ENCODE data around the gene ANKDD1A.

ANKDD1A gene

DNA sequence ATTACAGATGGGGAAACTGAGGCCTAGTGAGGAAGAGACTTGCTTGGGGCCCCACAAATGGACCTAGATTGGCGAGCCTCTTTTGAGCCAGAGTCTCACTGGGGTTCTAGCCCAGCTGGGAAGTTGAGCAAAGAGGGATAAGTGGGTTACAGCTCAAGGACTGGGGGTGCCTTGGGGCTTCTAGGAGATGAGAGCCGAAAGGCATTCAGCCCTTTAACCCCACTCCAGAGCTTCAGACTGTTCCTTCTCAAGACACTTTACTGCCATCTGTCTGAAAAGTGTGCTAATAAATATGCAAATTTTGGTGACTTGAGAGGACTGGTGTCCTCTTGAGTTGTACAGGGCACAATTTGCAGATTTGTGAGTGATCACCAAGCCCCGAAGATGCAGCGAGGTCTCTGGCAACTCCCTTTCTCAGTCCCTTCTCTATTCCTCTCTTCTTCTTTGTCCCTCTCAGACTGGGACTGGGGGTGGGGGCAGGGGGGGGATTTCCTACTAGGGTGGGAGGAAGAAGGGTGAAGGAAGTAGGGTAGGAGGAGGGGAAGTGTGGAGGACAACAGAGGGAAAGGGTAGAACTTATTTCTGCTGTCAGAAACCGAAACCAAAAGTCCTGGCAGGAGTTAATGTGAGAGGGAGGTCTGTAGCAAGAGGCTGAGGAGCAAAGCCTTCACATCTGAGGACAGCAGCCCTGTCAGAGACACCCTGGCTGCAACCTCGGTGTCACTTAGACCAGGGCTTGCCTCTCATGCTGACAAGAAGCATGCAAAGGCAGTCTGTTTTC, 16.2 kb upstream of the ANKDD1A start:
- DNase-seq (ENCODE audit: low read depth in 2 of 2) = no peak

DNA sequence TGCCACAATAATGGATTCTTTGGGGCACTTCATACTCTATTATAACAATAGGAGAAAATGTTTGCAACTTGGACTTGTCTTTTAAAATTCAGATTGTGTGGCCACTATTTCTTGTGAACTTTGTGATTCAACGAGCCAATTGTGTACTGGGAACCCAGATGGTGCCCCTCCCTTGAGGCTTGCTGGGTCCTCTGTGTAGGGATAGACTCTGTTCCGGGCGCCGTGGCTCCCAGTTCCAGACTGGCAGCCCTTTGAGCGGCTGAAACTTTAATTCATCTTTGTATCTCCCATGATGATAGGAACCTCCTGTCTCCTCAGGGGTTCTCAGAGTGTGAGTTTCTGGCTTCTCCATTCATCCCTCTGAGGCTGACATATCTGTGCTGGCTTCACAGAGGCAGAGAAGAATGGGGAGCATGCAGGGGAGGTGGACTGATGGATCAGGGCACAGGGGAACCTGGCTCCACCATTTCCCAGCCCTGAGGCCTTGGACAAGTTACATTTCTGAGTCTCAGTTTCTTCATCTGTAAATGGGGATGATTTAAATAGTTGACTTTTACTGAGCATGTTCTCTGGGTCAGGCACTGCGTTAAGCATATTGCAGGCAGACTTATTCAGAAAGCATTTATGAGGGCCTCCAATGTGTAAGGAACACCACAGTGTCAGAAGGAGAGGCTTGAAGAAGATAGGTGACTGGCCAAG, 15.2 kb upstream of the ANKDD1A start:
- DNase-seq (ENCODE audit: low read depth in 2 of 2) = no peak

DNA sequence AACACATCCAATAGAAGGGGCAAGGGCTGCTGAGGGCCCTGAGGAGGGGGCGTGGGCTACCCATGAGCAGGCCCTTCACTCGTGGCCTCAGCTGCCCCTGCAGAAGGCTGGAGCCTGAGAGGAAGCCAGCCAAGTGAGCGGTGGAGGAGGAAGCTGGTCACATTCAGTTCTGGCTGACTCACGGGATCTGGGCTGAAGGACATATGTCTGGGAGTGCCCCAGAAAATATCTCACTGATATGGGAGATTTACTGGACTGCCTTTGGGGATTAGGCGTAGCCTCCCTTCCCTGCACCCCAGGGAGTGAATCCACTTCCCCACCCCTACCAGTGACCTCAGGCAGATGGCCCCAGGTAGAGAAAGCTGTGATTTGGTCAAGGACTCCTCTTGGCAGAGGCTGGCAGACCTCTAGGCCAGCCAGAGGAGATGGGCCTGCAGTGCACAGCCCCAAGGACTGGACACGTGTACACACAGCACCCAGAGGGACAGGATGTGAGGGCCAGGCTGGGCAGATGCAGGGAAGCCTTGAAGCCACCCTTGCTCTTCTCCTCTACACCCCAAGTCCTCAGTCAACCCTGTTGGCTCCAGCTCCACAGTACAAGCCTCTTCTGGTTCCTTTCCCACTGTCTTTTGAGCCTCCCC, 14.2 kb upstream of the ANKDD1A start:
- no peak for DNase-seq (ENCODE audit: low read depth in 2 of 2)

DNA sequence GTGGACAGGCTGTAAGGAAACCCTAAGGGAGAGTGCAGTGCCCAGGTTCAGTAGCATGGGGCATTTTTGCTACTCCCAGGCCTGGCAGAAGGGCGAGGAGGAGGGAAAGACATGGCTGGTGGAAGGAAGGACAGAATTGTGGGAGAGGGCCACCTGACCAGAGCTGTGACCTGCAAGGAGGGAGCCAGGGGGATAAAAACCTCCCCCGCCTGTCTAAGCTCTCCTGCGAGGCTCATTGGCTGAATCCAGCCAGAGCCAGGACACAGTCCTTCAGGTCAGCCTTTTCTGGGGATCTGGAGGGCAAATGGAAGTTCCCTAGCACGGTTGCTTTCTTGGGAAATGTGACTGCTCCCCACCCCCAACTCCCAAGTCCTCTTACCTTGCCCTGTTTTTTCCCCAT, 13.3 kb upstream of the ANKDD1A start:
- no peak for DNase-seq (ENCODE audit: low read depth in 2 of 2)

DNA sequence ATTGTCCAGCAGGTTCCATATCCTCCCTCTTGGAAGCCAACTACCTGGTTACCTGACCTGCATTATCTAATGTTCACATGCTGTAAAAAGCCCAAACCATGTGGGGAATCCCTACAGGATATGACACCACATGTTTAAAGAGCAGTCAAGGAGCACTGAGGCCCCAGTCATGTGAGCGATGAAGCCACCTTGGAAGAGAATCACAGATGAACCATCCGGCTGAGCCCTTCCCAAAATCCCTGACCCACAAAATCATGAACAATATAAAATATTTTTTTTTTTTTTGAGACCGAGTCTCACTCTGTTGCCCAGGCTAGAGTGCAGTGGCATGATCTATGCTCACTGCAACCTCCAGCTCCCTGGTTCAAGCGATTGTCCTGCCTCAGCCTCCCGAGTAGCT, 10.6 kb upstream of the ANKDD1A start:
- DNase-seq (ENCODE audit: low read depth in 2 of 2) = no peak

DNA sequence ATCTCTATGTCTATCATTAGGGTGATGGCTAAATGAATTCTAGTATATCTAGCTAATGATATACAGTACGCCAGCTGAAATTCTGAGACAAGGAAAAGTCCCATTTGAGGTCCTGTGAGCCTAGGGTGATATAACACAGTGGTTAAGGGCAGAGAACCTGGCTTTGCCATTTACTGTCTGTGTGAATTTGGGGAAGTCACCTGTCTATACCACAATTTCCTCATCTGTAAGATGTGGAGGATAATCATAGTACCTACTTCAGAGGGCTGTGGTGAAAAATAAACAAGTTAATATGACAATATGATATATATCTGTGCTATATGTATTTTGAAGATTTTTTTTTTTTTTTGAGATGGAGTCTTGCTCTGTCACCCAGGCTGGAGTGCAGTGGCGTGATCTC, 9.8 kb upstream of the ANKDD1A start:
- no peak for DNase-seq (ENCODE audit: low read depth in 2 of 2)

DNA sequence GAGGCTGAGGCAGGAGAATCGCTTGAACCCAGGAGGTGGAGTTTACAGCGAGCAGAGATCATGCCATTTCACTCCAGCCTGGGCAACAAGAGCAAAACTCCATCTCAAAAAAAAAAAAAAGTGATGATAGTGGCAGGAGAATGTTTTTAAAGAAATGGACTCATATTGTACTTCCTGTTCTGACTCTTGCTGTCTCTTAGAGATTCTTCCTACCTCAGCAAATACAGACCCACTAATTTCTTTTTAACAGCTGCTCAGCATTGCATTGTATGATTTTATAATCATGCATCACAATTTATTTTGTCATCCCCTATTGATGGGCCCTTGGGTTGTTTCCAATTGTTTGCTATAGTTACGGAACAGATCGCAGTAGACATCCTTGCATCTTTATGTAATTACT, 8.8 kb upstream of the ANKDD1A start:
- DNase-seq (ENCODE audit: low read depth in 2 of 2) = no peak

DNA sequence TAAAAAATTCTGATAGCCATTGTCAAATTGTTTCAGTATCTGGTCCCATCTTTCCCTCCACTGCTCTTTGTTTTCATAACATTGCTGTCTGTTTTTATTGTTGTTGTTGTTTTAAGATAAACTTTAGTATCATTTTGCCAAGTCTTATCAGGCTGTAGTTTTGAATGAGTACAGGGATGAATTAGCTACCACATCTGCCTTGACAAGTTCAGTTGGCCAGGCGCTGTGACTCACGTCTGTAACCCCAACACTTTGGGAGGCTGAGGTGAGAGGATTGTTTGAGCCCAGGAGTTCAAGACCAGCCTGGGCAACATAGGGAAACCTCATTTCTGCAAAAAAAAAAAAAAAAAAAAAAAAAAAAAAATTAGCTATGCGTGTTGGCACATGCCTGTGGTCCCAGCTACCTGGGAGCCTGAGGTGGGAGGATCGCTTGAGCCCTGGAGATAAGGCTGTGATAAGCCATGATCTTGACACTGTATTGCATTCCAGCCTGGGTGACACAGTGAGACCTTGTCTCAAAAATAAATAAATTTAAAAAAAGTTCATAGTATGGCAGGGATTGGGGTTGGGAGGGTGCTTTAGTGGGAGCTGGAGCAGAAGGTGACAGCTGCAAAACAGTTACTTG, 8.3 kb upstream of the ANKDD1A start:
- DNase-seq (ENCODE audit: low read depth in 2 of 2) = no peak

DNA sequence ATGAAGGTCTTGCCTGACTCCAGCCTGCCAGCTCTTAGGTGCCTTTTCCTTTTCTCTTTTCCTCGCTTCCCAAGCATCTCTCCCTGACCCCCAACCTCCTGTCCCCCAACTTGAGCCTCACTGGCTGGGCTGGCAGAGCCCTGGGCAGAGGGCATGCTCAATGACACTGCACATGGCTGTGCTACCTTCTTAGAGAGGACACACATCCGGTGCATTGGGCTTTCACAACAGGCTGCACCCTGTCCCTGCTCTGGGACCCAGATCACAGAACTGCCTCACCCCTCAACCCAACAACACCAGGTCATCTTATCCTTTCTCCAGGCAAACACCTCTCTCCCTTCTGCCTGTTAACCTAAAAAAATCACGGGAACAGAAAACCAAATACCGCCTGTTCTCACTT, 7.5 kb upstream of the ANKDD1A start:
- no peak for DNase-seq (ENCODE audit: low read depth in 2 of 2)

DNA sequence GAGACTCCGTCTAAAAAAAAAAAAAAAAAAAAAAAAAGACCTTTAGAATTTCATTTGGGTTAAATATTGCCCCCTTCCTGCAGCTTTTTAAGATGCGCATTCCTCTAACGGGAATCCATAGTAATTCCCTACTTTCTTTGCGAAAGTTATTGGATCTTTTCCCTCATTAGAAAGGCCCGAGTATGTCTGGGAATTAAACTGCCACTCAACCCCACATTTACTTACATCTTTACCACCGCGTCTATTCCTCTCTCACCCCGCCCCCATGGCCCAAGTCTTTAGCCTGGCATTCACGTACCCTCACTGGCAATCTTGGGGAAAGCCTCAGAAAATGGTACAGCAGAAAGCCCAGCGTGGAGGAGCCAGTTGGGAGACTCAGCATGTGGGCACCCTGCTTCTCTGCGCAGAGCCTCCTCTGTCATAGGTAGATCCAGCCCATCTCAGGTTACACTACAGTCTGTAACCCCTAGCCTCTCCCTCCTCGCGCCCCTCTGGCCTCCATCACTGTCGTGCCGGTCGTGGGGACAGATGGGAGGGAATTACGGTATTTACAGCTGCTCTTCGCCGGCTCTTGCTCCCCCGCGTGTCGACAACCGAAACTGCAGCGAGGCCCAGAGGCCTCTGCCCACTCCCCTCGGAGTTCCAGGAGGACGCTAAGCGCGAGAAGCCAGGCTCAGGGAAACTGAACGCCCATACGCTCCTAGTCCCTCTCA, 6.4 kb upstream of the ANKDD1A start:
- peak; percentile 58 to 66 for DNase-seq (ENCODE audit: low read depth in 2 of 2)

DNA sequence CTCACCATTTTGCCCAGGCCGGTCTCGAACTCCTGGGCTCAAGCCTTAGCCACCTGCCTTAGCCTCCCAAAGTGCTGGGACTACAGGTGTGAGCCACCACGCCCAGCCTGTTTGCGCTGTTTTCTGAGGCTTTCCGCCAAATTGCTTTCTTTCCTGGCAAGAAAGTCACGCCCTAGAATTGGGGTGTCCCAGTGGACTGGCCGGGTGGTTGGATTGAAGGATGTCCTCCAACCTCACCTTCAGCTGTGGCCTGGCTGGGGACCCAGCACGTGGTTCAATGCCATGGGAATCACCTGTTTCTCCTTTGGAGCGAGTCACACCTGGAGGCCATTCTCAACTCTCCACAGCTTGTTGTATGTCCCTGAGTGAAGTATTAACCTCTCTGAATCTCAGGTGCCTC, 5.8 kb upstream of the ANKDD1A start:
- no peak for DNase-seq (ENCODE audit: low read depth in 2 of 2)

DNA sequence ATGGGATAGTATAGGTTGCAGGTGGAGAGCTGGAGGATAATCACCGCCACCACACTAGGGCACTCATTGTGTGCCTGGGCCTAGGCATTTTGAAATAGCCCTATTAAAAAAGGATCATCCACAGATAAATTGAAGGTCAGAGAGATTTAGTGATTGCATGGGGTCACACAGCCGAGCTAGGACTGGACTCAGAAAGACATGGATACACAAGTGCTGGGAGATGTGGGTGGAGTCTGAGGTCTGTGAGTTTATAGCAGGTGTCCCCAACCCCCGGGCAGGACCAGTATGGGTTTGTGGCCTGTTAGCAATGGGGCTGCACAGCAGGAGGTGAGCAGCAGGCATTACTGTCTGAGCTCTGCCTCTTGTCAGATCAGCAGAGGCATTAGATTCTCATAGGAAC, 5.3 kb upstream of the ANKDD1A start:
- DNase-seq (ENCODE audit: low read depth in 2 of 2) = no peak

DNA sequence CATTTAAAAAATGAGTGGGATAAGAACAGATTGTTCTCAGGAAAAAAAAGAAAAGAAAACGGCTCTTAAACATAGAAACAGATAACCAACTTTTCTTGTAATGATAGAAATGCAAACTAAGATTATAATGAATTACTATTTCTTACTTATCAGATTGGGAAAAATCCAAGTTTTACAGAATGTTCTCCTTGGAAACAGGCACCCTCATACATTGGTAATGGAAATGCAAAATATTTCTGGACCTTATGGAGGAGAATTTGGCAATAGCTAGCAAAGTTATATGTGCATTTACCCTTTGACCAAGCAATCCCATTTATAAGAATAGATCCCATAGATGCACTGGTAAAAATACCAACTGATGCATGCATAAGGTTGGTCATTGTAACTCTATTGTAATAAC, 3.7 kb upstream of the ANKDD1A start:
- DNase-seq (ENCODE audit: low read depth in 2 of 2) = no peak

DNA sequence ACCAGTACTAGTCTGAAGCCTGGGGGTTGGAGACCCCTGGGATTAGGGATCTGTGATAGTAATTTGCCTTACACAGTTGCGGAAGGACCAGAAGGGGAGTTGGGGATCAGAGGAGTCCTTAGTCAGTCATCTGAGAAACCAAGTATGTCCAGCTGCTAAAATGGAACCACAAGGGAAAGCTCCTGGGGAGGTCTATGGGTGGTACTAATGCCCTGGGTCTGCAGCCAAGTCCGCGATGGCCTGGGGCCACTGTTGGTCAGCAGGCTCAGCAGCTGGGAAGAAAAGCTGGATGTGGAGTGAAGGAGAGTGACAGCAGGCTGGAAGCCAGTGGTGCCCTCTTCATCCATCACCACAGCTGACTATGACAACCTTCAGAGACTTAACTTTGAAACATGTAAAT, 2.2 kb upstream of the ANKDD1A start:
- no peak for DNase-seq (ENCODE audit: low read depth in 2 of 2)

DNA sequence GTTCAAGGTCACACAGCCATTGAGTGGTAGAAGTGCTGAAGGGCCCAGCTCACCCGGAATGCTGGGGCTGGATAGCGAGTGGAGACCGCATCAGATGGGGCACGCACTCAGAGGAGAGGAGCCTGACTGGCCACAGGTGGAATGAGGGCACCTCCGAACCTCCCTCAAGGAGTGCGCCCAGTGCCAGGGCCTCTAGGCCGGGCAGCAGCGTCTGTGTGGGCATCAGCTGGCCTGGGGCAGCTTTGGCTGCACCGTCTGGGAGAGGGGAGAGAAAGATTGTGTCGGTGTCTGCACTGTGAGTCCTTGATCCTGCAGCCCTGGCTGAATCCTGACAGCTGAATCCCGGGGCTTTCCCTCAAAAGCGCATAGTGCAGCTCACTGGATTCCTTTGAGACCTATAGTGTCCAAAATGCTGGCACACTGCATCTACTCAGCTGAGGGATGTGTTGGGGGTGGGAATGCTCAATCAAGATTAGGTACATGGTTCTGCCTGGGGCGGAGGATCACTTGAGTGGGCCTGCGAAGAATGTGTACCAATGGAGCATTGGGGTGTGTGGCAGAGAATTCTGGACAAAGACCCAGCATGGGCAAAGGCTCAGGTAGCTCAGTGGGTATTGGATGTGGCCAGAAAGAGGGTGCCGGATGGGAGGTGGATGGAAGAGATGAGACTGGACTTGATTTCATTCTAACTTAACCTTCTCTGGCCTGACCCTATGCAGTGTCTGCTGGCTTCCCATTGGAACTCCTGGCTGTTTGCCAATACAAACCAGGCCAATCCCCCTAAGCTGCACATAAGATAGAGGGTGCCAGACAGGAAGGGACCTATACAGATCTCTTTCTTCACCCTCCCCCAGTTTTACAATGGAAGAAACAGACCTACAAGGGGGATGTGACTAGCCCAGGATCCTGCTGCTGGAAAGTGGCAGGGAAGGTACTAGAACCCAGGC, 950 bp downstream of the ANKDD1A start:
- no peak for DNase-seq (ENCODE audit: low read depth in 2 of 2)

DNA sequence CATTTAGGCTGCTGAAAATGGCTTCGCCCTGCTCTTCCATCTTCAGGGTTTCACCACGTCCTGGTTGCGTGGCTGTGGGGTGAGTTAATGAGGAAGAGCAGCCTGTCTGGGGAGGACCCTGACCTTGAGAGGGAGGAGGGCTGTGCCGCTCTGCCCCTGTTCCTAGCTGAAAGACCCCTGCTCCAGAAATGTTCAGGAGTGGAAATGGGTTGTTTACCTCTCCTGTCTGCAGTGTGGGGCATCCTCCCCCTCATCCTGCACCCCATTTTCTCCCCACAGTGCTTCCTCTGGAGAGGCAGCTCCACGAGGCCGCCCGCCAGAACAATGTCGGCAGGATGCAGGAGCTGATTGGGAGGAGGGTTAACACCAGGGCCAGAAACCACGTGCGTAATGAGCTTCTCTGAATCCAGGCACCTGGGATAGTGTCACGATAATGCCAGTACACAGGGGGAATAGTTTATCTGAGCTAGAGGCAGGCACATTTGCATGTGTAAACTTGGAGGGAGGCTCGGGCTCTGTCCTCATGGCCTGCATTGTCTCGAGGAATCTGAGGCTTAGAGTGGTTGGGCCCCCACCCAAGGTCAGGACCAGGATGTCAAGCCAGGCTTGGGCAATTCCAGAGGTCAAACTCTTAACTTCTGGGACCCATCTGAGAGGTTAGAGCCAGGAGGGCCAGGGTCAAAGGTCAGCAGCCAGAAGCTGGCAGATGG, 4.0 kb downstream of the ANKDD1A start:
- no peak for DNase-seq (ENCODE audit: low read depth in 2 of 2)

DNA sequence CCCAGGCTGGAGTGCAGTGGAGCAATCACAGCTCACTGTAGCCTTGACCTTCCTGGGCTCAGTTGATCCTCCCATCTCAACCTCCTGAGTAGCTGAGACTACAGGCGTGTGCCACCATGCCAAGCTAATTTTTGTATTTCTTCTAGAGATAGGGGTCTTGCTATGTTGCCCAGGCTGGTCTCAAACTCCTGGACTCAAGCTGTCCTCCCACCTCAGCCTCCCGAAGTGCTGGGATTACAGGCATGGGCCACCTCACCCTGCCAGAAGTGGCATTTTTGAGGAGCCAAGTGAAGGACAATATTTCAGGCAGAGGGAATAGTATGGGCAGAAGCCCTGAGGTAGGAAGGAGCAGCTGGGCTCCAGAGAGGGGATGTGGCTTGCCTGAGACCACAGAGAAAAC, 4.7 kb downstream of the ANKDD1A start:
- DNase-seq (ENCODE audit: low read depth in 2 of 2) = no peak

DNA sequence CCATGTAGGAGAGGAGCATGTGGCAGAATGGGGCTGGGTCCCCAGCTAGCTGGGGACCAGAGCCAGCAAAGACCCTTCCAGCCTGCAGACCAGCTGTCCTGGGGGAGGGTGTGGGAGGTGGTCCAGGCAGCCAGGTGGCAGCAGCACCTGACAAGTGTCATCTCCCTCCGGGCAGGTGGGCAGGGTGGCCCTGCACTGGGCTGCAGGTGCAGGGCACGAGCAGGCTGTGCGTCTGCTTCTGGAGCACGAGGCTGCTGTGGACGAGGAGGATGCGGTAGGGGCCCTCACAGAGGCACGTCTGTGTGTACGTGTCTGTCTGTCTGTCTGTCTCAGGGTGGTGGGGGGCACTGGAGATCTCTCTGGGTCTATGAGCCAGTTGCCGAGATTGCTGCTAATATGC, 5.5 kb downstream of the ANKDD1A start:
- DNase-seq (ENCODE audit: low read depth in 2 of 2) = no peak

DNA sequence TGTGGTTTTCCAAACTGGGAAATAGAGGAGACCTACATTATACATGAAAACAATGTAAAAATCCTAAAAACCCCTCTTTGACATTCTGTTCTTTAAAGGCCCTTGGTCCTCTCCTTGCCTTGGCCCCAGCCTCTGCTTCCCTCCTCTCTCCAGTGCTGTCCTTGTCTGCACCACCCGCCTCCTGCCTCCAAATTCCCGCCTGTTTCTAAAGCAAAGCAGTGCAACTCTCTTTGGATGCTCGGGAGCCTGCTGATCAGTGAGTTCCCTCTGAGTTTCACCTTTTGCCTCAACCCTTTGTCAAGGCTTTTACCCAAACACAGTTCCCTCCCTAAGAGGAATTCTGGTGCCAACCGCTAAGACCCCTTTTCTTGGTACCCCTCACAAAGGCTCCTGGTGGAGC, 8.0 kb downstream of the ANKDD1A start:
- DNase-seq (ENCODE audit: low read depth in 2 of 2) = no peak

DNA sequence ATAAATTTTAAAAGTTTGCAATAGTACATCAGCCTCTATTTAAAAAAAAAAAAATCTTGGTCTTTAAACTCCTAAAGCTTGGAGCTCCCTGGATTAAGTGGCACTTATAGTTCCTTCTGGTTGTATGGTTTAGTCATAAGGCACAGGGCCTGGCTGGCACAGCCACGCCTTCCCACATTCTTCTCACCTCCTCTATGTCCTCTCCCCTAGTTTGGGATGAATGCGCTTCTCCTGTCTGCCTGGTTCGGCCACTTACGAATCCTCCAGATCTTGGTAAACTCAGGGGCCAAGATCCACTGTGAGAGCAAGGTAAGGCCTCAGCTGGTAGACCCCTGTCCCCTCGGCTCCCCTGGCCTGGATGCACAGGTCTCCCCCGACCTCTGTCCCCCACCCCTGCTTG, 10.0 kb downstream of the ANKDD1A start:
- no peak for DNase-seq (ENCODE audit: low read depth in 2 of 2)

Measured in stimulated activated CD8-positive, alpha-beta memory T cell treated with anti-CD3 and anti-CD28 coated beads, Interleukin-15, amount 100 ng/mL, for 48 hours (primary cell).